Caki2 (cell line): ENCODE measurements around the gene TUBB2B. TPM values are rescaled to one million over a fixed set of nuclear protein-coding genes. Genes with fewer than 3 reads are reported as not detected.

Source experiments
- DNase-seq: peaks from one replicate; pipeline ENCODE4 v3.0.0-alpha.2; 2015; ENCODE audit warnings: low read depth
- in situ Hi-C: cut with HindIII; loops from 2 replicates; pipeline ENCODE4 v1.10.0; 2016; ENCODE audit warnings: low sequenced_read_pairs, low pct_unique_long_range_greater_than_20kb, mixed read lengths
- total RNA-seq: library from RNA; depleted of rRNA; stranded (reverse); fragments of >200 nt; shearing (Covaris generic); gene quantifications from 2 replicates; pipeline ENCODE4 v1.2.3, GENCODE V29; 2014; ENCODE audit warnings: low replicate concordance

The TUBB2B gene
- total RNA-seq, 1 experiment from 2014 or later: 5.3 TPM

DNA sequence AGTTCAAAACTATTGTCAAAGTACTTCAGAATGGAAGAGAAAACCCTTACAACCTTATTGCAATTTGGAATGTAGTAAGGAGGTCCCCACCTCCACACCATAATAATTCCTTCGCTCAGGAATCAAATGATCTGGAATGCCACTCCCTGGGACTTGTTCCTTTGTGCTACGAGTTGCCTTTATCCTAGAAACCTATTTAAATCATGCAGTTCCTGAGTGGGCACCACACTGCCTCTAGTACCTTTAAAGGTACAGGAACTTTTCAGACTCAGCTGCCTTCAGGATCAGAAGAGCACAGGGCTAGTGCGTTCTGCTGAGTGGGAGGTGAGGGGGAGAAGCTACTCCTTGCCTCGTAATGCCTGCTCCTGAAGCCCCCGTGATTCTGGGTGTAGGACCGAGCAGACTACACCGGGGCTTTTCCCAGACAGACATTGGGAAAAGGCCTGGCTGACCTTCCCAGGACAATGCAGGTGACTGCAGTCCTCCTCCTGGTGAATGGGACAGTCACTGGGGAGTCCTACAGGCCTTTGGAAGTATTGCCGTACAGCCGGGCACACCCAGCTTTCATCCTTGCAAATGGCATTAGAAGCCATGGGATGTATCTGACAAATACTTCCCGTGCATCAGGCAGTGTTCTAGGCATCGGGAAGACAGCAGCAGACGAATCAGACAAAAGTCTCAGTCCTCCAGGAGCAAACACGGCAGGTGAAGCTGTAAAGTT, 11.8 kb upstream of the TUBB2B start:
- DNase-seq: no peak
- in situ Hi-C loops: no loop called here

DNA sequence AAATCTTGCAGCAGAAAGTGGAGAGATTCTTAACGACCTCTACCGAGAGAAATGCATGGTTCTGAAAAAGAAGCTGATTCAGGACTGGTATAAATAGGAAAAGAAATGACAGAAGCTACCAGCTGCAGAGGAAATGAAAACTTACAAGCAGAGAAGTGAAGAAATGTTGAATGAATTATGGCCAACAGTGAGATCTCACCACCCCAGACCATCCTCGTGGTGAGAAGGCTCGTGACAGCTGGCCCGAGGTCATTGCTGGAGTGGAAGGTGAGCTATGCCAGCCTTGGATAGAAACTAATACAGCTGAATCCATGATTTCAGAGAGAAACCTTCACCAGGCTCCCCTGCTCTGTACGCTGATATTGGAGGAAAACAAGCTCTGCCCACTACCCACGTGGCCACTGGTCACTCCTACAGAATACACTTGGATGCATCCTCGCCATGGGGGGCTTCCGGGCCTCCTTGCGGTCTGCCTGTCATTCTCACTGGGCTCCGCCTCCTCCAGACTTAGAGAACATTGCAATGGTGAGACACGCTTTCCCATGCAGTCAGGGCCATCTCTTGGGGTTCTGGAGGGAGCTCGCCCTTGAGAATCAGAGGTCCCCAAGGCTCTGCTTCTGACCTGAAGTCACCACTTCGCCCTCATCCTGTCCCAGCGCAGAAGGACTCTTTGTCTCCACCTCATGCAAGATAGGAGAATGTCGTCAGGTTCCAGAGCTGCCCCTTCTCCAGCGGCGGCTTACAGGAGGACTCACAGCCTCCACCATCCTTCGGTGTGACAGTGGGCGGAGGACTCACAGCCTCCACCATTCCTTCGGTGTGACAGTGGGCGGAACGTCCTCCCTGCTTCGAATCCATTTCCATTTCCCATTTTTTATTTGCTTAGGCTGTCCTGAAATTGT, 10.6 kb upstream of the TUBB2B start:
- no peak for DNase-seq
- in situ Hi-C loops: no loop called here

DNA sequence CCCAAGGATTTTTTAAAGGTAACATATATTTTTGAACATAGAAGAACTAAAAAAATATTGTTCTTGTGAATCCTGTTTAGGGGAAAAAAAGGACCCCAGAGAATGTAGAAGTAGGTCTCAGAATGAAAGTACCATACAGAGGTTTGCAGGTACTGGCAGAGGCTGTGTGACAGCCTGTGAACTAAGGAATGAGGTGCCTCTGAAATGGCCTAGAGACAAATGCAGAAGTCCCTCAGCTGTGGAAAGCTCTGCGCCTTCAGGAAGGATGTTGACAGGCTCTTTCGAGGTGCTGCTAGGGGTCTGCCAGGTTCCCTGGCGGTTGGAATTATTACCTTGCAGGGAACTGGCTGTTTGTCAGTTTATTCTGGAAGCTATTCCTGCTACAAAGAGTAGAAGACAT, 8.6 kb upstream of the TUBB2B start:
- DNase-seq: no peak
- in situ Hi-C loops: no loop called here

DNA sequence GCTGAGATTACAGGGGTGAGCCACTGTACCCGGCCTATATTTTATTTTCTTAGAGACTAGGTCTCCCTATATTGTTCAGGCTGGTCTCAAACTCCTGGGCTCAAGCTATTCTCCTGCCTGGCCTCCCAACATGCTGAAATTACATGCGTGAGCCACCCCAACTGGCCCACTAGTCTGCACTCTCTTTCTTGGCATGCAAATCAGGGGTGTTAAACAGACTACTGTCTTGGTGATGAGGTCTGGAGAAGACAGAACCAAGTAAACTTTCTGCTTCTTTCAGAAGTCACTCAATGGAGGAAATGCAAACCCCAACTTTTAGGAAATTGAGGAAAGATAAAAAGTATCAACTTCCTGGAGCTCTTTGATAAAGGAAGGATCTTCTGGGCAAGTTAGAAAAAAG, 8.0 kb upstream of the TUBB2B start:
- no peak for DNase-seq
- in situ Hi-C loops: no loop called here

DNA sequence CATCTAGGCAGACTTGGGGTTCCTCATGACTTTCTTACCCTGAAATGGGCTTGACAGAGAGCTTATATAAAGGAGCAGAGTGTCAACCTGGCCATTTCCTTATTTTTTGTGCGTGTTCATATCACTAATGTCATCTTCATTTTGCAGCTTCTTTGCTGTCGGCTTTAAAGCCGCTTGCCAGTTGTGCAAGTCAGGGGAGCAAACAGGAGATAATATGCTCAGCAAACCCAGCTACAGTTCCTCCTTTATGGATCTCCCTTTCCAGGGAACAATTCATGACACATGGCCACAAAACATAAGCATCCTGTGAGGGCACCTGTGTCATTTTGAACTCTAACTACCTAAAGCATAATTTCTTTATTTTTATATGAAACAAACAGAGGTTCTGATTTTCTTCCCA, 6.5 kb upstream of the TUBB2B start:
- no peak for DNase-seq
- in situ Hi-C loops: no loop called here

DNA sequence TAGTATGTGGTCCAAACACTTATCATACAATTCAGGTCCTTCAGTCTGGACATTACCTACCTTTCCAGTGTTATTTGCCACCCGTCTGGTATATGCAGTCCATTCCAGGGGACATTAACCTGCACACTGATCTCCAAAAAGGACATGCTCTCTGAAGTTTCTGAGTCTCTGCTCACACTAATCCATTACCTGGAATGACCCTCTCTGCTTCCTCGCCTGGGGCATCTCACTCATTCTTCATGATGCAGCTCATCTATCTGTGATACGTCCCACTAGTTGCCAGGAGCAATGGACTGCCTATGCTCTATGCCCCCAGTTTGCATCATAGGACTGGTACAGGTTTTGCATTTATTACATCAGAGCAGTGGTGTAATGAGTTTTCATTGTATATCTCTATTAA, 5.9 kb upstream of the TUBB2B start:
- in situ Hi-C loops: no loop called here

DNA sequence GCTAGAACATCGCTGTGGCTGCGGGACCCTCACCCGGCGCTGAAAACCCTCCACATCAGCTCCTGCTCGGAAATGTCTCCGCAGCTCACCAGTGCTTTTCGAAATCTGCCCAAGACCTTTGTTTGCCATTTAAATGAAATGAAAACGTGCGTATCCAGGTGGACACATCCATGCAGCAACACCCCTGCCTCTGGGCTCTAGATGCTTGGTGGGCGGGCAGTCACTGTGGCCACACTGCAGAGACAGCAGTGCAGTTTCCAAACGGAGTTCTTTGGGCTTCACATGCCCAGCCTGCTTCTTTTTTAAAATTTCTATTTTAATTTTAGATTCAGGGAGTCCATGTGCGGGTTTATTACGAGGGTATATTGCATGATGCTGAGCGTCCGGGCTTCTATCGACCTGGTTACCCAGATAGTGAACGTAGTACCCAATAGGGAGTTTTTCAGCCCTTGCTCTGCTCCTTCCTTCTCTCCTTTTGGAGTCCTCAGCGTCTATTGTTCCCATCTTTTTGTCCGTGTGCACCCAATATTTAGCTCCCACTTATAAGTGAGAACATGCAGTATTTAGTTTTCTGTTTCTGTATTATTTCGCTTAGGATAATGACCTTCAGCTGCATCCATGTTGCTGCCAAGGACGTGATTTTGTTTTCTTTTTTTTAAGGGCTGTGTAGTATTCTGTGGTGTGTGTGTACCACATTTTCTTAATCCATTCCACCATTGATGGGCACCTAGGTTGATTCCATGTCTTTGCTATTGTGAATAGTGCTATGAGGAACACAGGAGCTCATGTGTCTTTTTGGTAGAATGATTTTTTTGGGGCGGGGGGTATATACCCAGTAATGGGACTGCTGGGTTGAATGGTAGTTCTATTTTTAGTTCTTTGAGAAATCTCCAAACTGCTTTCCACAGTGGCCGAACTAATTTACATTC, 4.8 kb upstream of the TUBB2B start:
- DNase-seq: no peak
- in situ Hi-C loops: no loop called here

More for the DNA sequence above, 5.9 kb upstream of the TUBB2B start:
- DNase-seq: no peak

DNA sequence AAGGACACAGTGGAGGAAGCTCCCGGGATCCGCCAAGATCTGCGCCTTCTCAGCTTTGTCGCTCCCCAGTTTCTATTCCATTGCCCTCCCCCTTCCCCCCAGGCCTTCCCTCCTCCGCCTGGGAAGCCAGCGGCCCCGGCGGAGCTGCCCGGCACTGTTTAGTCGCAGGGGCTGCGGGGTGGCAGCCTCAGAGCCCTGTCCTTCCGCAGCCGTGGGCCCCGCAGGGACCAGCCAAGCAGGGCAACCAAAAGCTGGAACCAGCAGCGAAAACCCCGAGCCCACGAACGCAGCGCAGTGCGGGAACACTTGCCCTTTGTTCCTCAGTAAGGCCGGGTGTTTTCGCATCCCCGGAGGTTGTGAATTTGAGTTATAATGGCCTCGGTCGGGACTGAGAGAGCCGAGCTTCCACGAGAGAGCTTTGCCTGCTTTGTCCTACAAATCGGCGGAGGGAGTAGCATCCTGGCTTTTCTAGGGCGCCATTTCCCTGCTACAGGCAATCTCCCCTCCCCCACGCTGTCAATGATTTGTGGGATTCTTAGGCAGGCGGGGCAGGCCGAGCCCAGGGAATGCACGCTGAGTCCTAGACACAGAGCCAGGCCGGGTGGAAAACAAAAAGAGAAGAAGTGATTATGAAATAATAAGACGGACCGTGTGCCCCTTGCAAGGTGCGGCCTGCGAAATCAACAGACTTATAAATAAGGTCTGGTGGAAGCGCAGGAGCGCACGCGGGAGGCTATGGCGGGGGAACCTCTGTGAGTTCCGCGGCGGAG, 4.0 kb upstream of the TUBB2B start:
- in situ Hi-C loops: no loop called here
- DNase-seq: peak; percentile 86

DNA sequence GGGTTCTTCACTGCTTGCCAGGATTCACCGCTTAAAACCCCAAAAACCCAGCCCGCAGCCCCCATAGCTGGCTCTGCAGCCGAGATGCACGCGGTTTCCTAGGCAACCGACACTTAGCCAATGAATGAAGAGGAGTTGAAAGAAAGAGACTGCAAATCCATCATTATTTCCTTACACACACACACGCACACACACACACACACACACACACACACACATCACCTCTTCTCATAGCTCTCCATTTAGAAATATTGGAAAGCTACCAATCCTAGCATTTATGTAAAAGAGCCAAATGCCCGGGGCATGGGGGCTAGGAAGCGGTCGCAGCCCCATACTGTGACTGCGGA, 3.4 kb upstream of the TUBB2B start:
- in situ Hi-C loops: no loop called here
- DNase-seq: peak; percentile 82

DNA sequence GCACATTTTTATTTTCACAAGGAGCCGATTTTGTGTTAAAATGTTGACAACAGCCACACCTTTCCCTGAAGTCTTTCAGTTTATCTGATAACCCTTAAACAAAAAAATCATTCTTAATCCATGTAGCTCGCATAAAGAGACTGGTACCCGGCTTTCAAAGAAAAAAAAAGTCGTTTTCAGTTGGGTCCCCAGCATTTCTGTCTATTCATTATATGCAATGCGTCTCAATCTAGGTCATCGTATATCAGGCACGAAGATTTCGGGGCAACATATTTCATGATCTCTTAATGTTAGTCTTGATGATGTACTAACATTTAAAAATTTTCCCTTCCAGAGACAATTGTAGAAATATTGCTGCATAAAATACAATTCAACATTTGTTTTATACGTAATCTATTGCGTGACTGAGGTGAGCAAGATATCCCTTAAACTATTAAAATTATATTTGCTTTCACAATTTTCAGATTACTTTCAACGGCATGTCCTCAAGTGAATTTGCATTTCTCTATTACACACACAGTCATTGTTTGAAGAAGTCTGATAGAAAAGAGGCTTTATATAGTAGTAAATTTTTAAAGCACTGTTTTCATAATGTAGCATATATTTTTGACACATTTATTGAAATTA, 2.9 kb upstream of the TUBB2B start:
- in situ Hi-C loops: no loop called here
- no peak for DNase-seq

DNA sequence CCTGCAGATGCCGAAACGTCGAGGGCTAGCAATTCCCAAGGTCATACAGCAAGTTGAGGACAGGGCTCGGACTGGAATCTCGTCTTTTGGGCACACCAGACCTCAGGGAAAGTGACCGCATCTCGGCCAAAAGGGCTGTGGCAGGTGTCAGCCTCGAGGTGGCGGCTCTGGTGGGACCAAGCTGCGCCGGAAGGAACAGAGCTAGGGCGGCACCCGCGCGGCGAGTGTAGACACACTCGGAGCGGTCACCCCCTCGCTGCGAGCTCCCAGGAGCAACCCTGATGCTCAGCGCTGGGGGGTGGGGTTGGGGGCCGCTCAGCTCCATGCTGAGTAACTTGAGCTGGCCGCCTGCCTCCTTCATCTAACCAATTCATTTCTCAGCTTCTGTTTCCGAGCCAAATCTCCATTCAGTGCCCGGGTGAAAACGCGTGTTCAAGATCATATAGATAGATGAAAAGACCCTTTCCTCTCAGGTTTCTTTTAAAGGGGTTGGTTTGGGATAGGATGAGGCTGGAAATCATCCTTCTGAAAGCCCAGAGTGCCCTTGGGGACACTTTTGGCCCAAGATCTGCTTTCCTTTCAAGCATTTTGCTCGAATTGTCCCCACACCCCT, 2.2 kb upstream of the TUBB2B start:
- in situ Hi-C loops: no loop called here
- no peak for DNase-seq

DNA sequence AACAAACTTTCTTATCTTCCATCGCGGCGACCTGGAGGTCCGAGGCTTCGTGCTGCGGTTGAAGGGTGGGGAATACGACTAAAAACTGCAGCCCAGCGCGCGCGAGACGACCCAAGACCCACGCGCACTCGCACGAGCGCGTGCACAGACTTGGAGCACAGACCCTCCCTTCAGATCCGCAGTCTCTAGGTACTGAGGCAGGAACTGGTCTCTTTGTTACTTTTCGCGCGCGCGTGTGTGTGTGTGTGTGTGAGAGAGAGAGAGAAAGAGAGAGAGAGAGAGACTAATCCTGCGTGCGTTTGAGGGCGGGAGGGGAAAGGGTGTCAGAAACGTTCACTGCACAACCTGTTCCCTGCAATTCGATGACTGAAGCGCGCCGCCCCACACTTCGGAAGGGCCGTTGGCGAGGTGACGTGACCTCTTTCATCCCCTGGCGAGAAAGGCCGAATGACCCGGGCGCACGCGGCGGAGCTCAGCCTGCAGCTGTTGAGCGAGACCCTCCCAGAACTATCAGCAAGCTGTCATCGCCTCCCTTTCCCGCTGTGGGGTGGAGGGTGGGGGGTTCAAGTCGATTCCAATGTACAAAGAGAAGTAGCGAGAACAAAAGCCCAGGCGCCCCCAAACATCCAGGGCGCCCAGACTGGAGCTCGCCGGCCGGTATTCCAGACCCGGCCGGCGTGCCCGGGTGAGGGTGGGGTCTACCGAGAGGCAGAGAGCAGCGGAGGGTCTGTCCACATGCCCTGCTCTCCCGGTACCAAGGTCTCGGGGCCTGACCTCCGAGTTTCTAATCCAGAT, 1.5 kb upstream of the TUBB2B start:
- in situ Hi-C loops: no loop called here
- DNase-seq: no peak

DNA sequence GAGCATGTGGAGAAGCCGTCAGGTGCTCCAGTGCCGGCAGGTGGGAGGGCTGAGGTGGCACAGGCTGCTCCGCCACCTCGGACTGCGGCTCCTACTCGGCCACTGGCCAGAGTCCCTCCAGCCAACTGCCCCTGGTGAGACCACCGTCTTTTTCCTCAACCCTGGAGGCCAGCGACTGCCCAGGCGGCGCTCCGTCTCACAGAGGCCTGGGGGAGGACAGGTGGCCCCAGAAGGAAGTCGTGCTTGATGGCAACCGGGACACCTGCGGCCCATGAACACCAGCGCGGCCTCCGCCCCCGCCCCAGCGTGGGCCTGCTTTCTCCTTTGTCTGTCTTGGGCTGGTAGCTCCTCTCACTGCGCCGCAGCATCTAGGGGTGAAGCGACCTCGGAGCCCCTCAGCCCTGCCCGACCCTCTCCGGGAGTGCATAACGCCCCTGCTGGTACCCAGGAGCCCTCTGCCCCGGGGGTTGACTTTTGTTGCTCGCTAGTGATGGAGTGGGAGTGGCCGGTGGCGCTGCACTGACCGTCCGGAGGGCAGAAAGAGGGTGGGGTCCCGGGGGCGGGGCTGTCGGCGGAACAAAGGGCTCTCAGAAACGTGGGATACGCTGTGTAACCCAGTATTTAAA, 706 bp upstream of the TUBB2B start:
- in situ Hi-C loops: no loop called here
- DNase-seq: no peak

DNA sequence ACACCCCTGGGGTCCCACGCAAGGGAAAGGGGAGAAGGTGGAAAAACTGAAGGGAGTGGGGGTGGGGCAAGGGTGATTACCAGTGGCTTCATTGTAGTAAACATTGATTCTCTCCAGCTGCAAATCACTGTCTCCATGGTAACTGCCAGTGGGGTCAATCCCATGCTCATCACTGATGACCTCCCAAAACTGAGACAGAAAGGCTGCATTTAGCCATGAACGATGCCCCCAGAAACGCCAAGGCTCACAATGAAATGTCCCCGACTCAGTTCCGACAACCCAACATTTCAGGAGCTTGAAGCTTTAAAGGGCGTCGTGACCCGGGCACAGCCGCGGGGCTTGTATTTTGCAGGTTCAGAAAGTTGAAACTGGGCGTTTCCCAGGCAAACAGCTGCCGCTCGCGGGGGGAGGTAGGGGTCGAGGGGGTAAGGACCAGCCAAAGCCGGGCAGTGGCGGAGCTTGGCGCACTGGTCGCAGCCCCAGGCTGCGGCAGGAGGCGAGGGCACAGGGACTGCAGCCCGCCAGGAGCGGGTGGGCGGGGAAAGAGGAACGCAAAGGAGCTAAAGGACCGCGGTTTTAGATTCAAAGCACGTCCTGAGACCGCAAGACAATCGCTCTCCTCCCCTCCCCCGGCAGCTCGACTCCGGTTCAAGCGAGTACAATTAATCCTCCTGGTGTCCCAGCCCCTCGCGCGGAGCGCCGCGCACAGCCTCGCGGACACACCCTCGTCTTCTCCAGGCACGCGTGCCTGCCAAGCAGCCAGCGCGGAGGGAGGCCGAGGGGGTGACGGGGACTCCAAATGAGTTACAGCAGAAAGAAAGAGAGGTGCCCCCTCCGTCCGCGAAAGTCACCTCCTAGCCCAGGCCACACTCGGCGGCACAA, 731 bp downstream of the TUBB2B start:
- DNase-seq: no peak
- in situ Hi-C loops: no loop called here

DNA sequence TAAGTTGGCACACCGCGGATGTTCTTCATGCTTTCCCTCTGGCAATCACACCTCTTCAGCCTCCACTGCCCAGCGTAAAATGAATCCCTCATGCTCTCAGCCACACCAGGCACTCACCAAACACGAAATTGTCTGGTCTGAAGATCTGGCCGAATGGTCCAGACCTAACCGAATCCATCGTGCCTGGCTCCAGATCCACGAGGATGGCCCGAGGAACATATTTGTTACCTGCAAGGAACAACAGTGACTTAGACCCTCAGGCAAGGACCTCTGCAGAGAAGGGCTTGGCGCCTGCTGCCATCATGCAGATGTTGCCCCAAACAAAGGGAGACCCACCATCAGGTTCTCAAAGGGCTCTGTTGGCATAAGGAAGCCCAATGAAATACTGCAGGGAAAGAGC, 1.4 kb downstream of the TUBB2B start:
- no peak for DNase-seq
- in situ Hi-C loops: no loop called here
